B cell (primary cell): ENCODE data around the gene EPAS1. TPM values are rescaled to one million over a fixed set of nuclear protein-coding genes. Genes with fewer than 3 reads are reported as not detected.

Experiments used
- ATAC-seq: fragments of 200-7000 bp; cut with Tn5 transposase; one replicate; pipeline ENCODE4 v1.10.0; 2021; ENCODE audit warnings: low read depth, mild to moderate bottlenecking, moderate number of reproducible peaks, moderate library complexity
- CTCF ChIA-PET: fragments of 350-600 bp; sonication (Branson Sonifier 250); formaldehyde crosslinking; loops from one replicate; lab custom pipeline; 2021; ENCODE audit warnings: antibody characterized with exemption, inconsistent platforms; lab: Charles Lee
- POLR2A ChIA-PET: fragments of 350-600 bp; sonication (Branson Sonifier 250); formaldehyde crosslinking; loops from one replicate; lab custom pipeline; 2021; ENCODE audit warnings: antibody characterized with exemption; lab: Charles Lee
- DNase-seq: peaks from one replicate; pipeline ENCODE4 v3.0.0; 2013
- H2AFZ ChIP-seq: 2 replicates; pipeline ENCODE4 v1.6.1; 2012; ENCODE audit warnings: mild to moderate bottlenecking, low read depth, low read length; ENCODE audit not compliant: insufficient read depth, poor library complexity, severe bottlenecking
- H3K27ac ChIP-seq, 2 donors: 1 replicate in 1 of 2; 2 replicates in 1 of 2; pipeline ENCODE4 v1.5.1; 2012 to 2013; ENCODE audit warnings: low read length in 2 of 2, mild to moderate bottlenecking in 2 of 2, moderate library complexity in 1 of 2
- H3K27me3 ChIP-seq, 4 experiments: fragments of 200-600 bp in 1 of 4; sonication (generic) in 1 of 4; replicated peaks in 1 of 4; 1 replicate in 2 of 4; 2 replicates in 2 of 4; pipeline versions ENCODE4 v1.6.1 to v1.7.0; 2013 to 2016; ENCODE audit warnings: low read length in 3 of 4, mild to moderate bottlenecking in 2 of 4, mixed read lengths in 1 of 4, moderate library complexity in 1 of 4; ENCODE audit not compliant: insufficient read depth in 4 of 4, control insufficient read depth in 3 of 4; ENCODE audit errors: control extremely low read depth in 1 of 4
- H3K36me3 ChIP-seq, 2 experiments: replicated peaks in 1 of 2; 1 replicate in 1 of 2; 2 replicates in 1 of 2; pipeline versions ENCODE4 v1.6.1 to v1.7.1; 2013; ENCODE audit warnings: low read length in 1 of 2; ENCODE audit not compliant: insufficient read depth in 2 of 2, control insufficient read depth in 1 of 2; ENCODE audit errors: control extremely low read depth in 1 of 2, extremely low read depth in 1 of 2
- H3K4me1 ChIP-seq, 2 donors: fragments of 200-600 bp in 1 of 2; sonication (generic) in 1 of 2; 1 replicate in 1 of 2; 2 replicates in 1 of 2; pipeline versions ENCODE4 v1.5.1 to v1.6.1; 2013 to 2017; ENCODE audit warnings: low read length in 2 of 2; ENCODE audit not compliant: control insufficient read depth in 2 of 2, insufficient read depth in 2 of 2
- H3K4me2 ChIP-seq: replicated peaks from 2 replicates; pipeline ENCODE3; 2012; ENCODE audit warnings: mild to moderate bottlenecking, low read depth, low read length; ENCODE audit not compliant: poor library complexity, severe bottlenecking
- H3K4me3 ChIP-seq, 5 experiments: fragments of 200-600 bp in 1 of 5; sonication (generic) in 1 of 5; 1 replicate in 3 of 5; 2 replicates in 2 of 5; pipeline versions ENCODE4 v1.5.1 to v1.7.0; 2011 to 2016; ENCODE audit warnings: low read length in 4 of 5, mild to moderate bottlenecking in 4 of 5, low read depth in 2 of 5, control low read depth in 1 of 5, moderate library complexity in 1 of 5; ENCODE audit not compliant: insufficient read depth in 1 of 5; ENCODE audit errors: control extremely low read depth in 1 of 5, extremely low read depth in 1 of 5
- H3K79me2 ChIP-seq: fragments of 200-600 bp; sonication (generic); one replicate; pipeline ENCODE4 v1.6.0; 2016; ENCODE audit warnings: low read length; ENCODE audit not compliant: control insufficient read depth, insufficient read depth
- H3K9ac ChIP-seq: fragments of 200-600 bp; sonication (generic); 2 replicates; pipeline ENCODE4 v1.6.1; 2017; ENCODE audit warnings: mild to moderate bottlenecking, low read length, moderate library complexity
- H3K9me3 ChIP-seq, 3 donors: one replicate each; pipeline versions ENCODE4 v1.6.1 to v1.7.1; 2013; ENCODE audit warnings: low read length in 2 of 3; ENCODE audit not compliant: control insufficient read depth in 2 of 3, insufficient read depth in 1 of 3; ENCODE audit errors: control extremely low read depth in 1 of 3
- H4K20me1 ChIP-seq: 2 replicates; pipeline ENCODE4 v1.6.0; 2012; ENCODE audit warnings: mild to moderate bottlenecking, low read length; ENCODE audit not compliant: insufficient read depth, control insufficient read depth, poor library complexity, severe bottlenecking
- H3K27ac Mint-ChIP-seq: one replicate; pipeline ENCODE4 v1.8.0; 2021; ENCODE audit warnings: mixed read lengths
- H3K27me3 Mint-ChIP-seq: one replicate; pipeline ENCODE4 v1.8.0; 2021; ENCODE audit warnings: mixed read lengths
- H3K4me1 Mint-ChIP-seq: one replicate; pipeline ENCODE4 v1.8.0; 2021; ENCODE audit warnings: mixed read lengths
- H3K4me3 Mint-ChIP-seq: one replicate; pipeline ENCODE4 v1.8.0; 2021; ENCODE audit warnings: mixed read lengths
- H3K9me3 Mint-ChIP-seq: one replicate; pipeline ENCODE4 v1.8.0; 2022; ENCODE audit warnings: mixed read lengths; ENCODE audit not compliant: insufficient read depth
- CTCF ChIP-seq: fragments of 200-600 bp; IDR thresholded peaks from one replicate; pipeline ENCODE4 v1.8.0; 2022; ENCODE audit warnings: antibody characterized with exemption, mild to moderate bottlenecking
- EZH2 ChIP-seq: IDR thresholded peaks from 2 replicates; pipeline ENCODE4 v1.6.1; 2012; ENCODE audit warnings: borderline replicate concordance, low read depth, mild to moderate bottlenecking, moderate library complexity, low read length; ENCODE audit not compliant: insufficient read depth, poor library complexity, severe bottlenecking
- WGBS: methylation state at CpG from one replicate; pipeline ENCODE4 v1.1.5; 2013; ENCODE audit warnings: missing lambda C conversion rate; ENCODE audit not compliant: insufficient coverage; 5-methylcytosine and 5-hydroxymethylcytosine counted together
- intact Hi-C: fragments of 100-400 bp; cut with micrococcal nuclease; formaldehyde crosslinking; loops from one replicate; pipeline ENCODE4 v1.10.0; 2022
- polyA plus RNA-seq: library from polyadenylated mRNA; depleted of rRNA; stranded (reverse); fragments of >200 nt; gene quantifications from 2 replicates; pipeline ENCODE4 v1.2.3, GENCODE V29; 2012
- total RNA-seq, 2 donors: library from RNA; stranded (reverse); fragments of 120-200 nt in 1 of 2; gene quantifications; 1 replicate in 1 of 2; 2 replicates in 1 of 2; pipeline versions ENCODE4 v1.2.3 to v1.2.4, GENCODE V29; 2013 to 2022

The EPAS1 gene
- total and polyA plus RNA-seq, 2 donors (not counting 1 experiment from before 2014, with no cell fraction given) = 0.06 to 0.37 TPM

GRCh38 chr2:46290078-46290477, 7.1 kb upstream of the EPAS1 start:
- Histone ChIP-seq H3K27me3 (peaks cover 0 to 16% (median 0%) of the 10 kb centered on the region in 4 experiments), H3K36me3 (no peaks in the 10 kb centered on the region), H2AFZ (no peak overlapping the region), H3K4me1 (no peaks in the 10 kb centered on the region), H3K27ac (no peak overlapping the region), H3K4me2 (no peak overlapping the region), H3K4me3 (no peak overlapping the region), H3K79me2 (no peaks in the 10 kb centered on the region), H4K20me1 (no peaks in the 10 kb centered on the region), H3K9ac (no peak overlapping the region), H3K9me3 (no peaks in the 10 kb centered on the region)
- DNase-seq = no peak
- POLR2A ChIA-PET = no interaction called here
- Mint-ChIP-seq H3K9me3 (no peaks in the 10 kb centered on the region), H3K27ac (no peak overlapping the region), H3K4me1 (no peaks in the 10 kb centered on the region), H3K4me3 (no peak overlapping the region), H3K27me3 (peaks cover 23% of the 10 kb centered on the region)
- WGBS = 74% methylated on average over 3 of the region's 5 CpGs
- CTCF ChIA-PET = no interaction called here
- no peak for TF ChIP-seq EZH2
- TF ChIP-seq CTCF = no peak
- intact Hi-C loops = no loop called here
- no peak for ATAC-seq

- H4K20me1 ChIP-seq = peaks cover 4% of the 10 kb centered on the region
- H3K9ac ChIP-seq = no peak overlapping the region
- 100% methylated on average over 1 of the region's 4 CpGs for WGBS
- Mint-ChIP-seq H3K27me3 (peaks cover 40% of the 10 kb centered on the region), H3K4me3 (no peak overlapping the region), H3K9me3 (no peaks in the 10 kb centered on the region), H3K4me1 (peaks cover 8% of the 10 kb centered on the region), H3K27ac (no peak overlapping the region)
- no peaks in the 10 kb centered on the region for H3K36me3 ChIP-seq
- ATAC-seq = no peak
- H2AFZ ChIP-seq = no peak overlapping the region
- no peaks in the 10 kb centered on the region for H3K79me2 ChIP-seq
- no peak overlapping the region for H3K4me2 ChIP-seq
- H3K4me3 ChIP-seq = no peak overlapping the region
- peaks cover 0 to 42% (median 8%) of the 10 kb centered on the region in 4 experiments for H3K27me3 ChIP-seq
- TF ChIP-seq CTCF (no peak), EZH2 (no peak)
- intact Hi-C loops = no loop called here
- DNase-seq = no peak
- H3K9me3 ChIP-seq = peaks cover 0 to 13% (median 0%) of the 10 kb centered on the region in 3 donors
- H3K4me1 ChIP-seq = peaks cover 13 to 14% of the 10 kb centered on the region in 2 donors
- ChIA-PET CTCF (interaction anchor here (1.3 to 1.6 kb wide), 2 partner anchors 9 to 10 kb away, joined by 5 read pairs; no protein-coding TSS in a partner anchor), POLR2A (no interaction called here)
- no peak overlapping the region for H3K27ac ChIP-seq
Observed at GRCh38 chr2:46293466-46293865, 3.7 kb upstream of the EPAS1 start.
